BLaER1 treated with 17β-estradiol and CSF1 and Interleukin-3, amounts not matched to agents 10 nM and 100 nM (cell line): ENCODE data around the gene DPP6.

Experiments used
- H3K27ac ChIP-seq, 11 experiments: shearing (Covaris generic); formaldehyde crosslinking; 2 replicates each; pipeline ENCODE4 v1.8.1; 2022
- H3K27me3 ChIP-seq, 11 experiments: shearing (Covaris generic); formaldehyde crosslinking; 2 replicates each; pipeline ENCODE4 v1.8.1; 2022
- H3K36me3 ChIP-seq, 11 experiments: shearing (Covaris generic); formaldehyde crosslinking; 2 replicates each; pipeline ENCODE4 v1.8.1; 2022
- H3K4me1 ChIP-seq, 10 experiments: shearing (Covaris generic); formaldehyde crosslinking; 2 replicates each; pipeline ENCODE4 v1.8.1; 2022
- H3K4me2 ChIP-seq, 11 experiments: shearing (Covaris generic); formaldehyde crosslinking; 2 replicates each; pipeline ENCODE4 v1.8.1; 2022
- H3K4me3 ChIP-seq, 10 experiments: shearing (Covaris generic); formaldehyde crosslinking; 2 replicates each; pipeline ENCODE4 v1.8.1; 2022
- H3K9ac ChIP-seq, 11 experiments: shearing (Covaris generic); formaldehyde crosslinking; 2 replicates each; pipeline ENCODE4 v1.8.1; 2022
- H3K9me3 ChIP-seq, 11 experiments: shearing (Covaris generic); formaldehyde crosslinking; replicated peaks in 1 of 11; 2 replicates each; pipeline ENCODE4 v1.8.1; 2022
- H4K20me1 ChIP-seq, 11 experiments: shearing (Covaris generic); formaldehyde crosslinking; 2 replicates each; pipeline ENCODE4 v1.8.1; 2022
- Cebpa-rat ChIP-seq, 11 experiments: shearing (Covaris generic); IDR thresholded peaks; 2 replicates each; pipeline ENCODE4 v1.8.1; 2022

The DPP6 gene

DNA sequence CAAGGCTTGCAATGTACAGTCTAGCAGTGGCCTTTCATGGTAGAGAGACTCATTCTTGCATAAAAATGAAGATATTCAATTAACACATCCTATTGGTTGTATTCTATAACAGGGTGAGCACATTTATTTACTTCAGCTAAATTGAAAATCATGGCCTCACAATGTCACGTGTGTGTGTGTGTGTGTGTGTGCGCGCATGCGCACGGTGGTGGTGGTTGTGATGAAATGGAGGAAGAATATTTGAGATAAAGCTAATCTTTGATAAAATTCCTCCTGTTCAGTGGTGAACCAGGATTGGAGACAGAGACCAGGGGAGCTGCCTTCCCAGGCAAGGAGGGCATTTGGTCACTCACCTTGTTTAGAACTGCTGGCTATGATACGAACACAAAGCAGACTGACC, 199.8 kb downstream of the DPP6 start:
- Histone ChIP-seq H3K4me3 (no peak overlapping the region), H4K20me1 (no peaks in the 10 kb centered on the region), H3K9me3 (no peaks in the 10 kb centered on the region), H3K4me1 (no peaks in the 10 kb centered on the region), H3K27me3 (no peaks in the 10 kb centered on the region), H3K4me2 (no peak overlapping the region), H3K36me3 (no peaks in the 10 kb centered on the region), H3K27ac (no peak overlapping the region), H3K9ac (no peak overlapping the region)
- TF ChIP-seq Cebpa-rat (IDR thresholded peaks at IDR 0.05): no peak

GRCh38 chr7:154253810-154254209, 201.6 kb downstream of the DPP6 start:
- Histone ChIP-seq H3K4me2 (no peak overlapping the region), H3K4me3 (no peak overlapping the region), H3K9ac (no peak overlapping the region), H3K4me1 (no peaks in the 10 kb centered on the region), H3K36me3 (no peaks in the 10 kb centered on the region), H3K9me3 (no peaks in the 10 kb centered on the region), H3K27ac (no peak overlapping the region), H4K20me1 (no peaks in the 10 kb centered on the region), H3K27me3 (no peaks in the 10 kb centered on the region)
- TF ChIP-seq Cebpa-rat (IDR thresholded peaks at IDR 0.05): no peak

DNA sequence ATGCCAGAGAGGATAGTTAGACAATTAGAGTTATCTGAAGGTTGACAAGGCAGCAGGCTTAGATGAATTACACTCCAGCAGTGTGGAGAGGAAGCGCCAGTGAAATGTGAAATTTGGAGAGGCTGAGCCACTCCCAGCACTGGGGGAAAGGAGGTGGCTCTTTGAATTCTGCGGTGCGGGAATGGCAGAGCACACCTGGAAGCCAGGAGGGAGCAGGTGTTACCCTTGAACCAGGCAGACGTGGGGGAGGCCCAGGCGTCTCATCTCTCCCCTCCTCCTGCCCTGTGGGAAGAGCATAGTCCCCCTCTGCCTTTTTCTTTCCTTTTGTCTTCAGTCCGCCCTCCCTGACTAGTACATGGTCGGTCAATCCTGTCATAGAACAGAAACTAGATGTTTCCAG, 203.1 kb downstream of the DPP6 start:
- Histone ChIP-seq H3K4me1 (no peaks in the 10 kb centered on the region), H3K9me3 (no peaks in the 10 kb centered on the region), H4K20me1 (no peaks in the 10 kb centered on the region), H3K27me3 (no peaks in the 10 kb centered on the region), H3K4me3 (no peak overlapping the region), H3K27ac (no peak overlapping the region), H3K9ac (no peak overlapping the region), H3K4me2 (no peak overlapping the region), H3K36me3 (no peaks in the 10 kb centered on the region)
- TF ChIP-seq Cebpa-rat (IDR thresholded peaks at IDR 0.05): no peak

DNA sequence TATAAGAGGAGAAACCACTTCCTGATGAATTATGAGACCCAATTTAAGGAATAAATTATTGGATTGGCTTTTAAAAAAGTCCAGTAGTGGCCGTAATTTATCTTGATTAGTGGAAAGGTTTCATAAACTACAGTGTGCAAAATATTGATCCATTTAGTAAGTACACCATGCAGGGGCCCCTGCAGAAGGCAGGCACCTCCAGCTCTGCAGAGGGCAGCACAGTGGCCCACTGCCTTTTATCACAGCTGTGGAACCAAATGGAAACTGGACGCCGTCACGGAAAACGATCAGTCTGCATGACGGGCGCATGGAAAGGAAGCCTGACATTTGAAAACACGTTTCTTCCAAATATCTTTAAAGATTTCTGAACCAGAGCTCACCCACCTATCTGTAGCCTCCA, 204.0 kb downstream of the DPP6 start:
- Histone ChIP-seq H3K4me1 (no peaks in the 10 kb centered on the region), H3K9me3 (no peaks in the 10 kb centered on the region), H3K4me2 (no peak overlapping the region), H3K27ac (no peak overlapping the region), H3K9ac (no peak overlapping the region), H3K4me3 (no peak overlapping the region), H4K20me1 (no peaks in the 10 kb centered on the region), H3K36me3 (no peaks in the 10 kb centered on the region), H3K27me3 (no peaks in the 10 kb centered on the region)
- TF ChIP-seq Cebpa-rat (IDR thresholded peaks at IDR 0.05): no peak

DNA sequence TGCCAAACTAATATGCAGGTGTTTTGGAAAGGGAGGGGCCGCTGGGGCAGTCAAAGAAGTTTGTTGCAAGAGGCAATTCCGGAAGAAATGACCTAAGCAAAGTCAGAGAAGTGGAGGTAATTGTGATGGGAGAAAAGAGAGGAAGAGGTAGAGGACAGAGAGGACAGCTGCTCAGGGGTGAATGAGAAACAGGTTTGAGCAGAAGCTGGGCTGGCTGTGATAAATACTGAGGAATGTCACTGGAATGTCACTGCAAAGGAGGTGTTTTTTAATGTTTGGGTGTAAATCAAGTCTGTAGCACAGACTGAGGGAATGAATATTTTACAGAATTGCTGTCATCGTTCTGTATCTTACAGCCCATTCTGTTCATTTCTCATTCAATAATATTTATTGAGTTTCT, 207.2 kb downstream of the DPP6 start:
- Histone ChIP-seq H4K20me1 (no peaks in the 10 kb centered on the region), H3K4me1 (no peaks in the 10 kb centered on the region), H3K9ac (no peak overlapping the region), H3K27ac (no peak overlapping the region), H3K36me3 (no peaks in the 10 kb centered on the region), H3K27me3 (no peaks in the 10 kb centered on the region), H3K4me2 (no peak overlapping the region), H3K9me3 (no peaks in the 10 kb centered on the region), H3K4me3 (no peak overlapping the region)
- TF ChIP-seq Cebpa-rat (IDR thresholded peaks at IDR 0.05): no peak

DNA sequence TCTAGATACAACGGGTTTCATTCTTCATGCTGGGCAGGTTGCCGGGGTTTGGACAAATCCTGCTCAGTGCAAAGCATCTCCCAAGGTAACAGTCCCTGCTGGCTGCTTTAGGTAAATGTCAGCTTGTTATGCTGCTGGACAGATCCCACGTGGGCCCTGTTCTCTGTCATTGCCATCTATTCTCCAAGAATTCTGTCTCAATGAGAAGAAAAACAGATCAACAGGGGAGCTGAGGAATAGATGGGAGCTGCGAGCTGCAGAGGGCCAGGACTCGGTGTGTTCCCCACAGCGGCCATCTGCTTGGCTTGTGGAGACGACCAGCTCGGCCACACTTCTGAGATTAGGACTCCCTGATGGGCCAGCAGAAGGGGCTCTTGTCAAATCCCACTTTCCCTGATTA, 235.2 kb downstream of the DPP6 start:
- Histone ChIP-seq H3K36me3 (no peaks in the 10 kb centered on the region), H3K27ac (no peak overlapping the region), H3K4me1 (no peaks in the 10 kb centered on the region), H3K9me3 (no peaks in the 10 kb centered on the region), H3K4me2 (no peak overlapping the region), H4K20me1 (no peaks in the 10 kb centered on the region), H3K4me3 (no peak overlapping the region), H3K9ac (no peak overlapping the region), H3K27me3 (no peaks in the 10 kb centered on the region)
- no peak for TF ChIP-seq Cebpa-rat (IDR thresholded peaks at IDR 0.05)

DNA sequence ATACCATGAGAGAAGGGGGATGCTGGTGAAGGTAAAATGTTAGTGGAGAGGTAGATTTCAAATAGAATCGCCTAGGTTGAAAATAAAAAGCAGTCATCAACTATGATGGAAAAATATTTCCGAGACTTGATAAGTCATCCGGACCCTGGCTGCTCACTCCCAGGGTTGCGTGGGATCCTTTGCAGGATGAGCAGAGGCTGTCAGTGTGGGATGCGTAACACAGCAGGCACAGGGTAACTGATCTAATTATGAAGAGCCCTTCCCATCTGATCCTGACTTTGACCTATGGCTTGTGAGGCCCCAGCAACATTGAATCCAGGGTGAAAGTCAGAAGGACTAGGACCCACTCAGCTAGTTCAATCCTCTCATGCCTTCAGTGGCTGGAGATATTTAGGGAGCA, 236.9 kb downstream of the DPP6 start:
- Histone ChIP-seq H3K36me3 (no peaks in the 10 kb centered on the region), H3K9ac (no peak overlapping the region), H3K4me3 (no peak overlapping the region), H3K4me1 (no peaks in the 10 kb centered on the region), H3K4me2 (no peak overlapping the region), H4K20me1 (no peaks in the 10 kb centered on the region), H3K27ac (no peak overlapping the region), H3K27me3 (no peaks in the 10 kb centered on the region), H3K9me3 (no peaks in the 10 kb centered on the region)
- TF ChIP-seq Cebpa-rat (IDR thresholded peaks at IDR 0.05): no peak

DNA sequence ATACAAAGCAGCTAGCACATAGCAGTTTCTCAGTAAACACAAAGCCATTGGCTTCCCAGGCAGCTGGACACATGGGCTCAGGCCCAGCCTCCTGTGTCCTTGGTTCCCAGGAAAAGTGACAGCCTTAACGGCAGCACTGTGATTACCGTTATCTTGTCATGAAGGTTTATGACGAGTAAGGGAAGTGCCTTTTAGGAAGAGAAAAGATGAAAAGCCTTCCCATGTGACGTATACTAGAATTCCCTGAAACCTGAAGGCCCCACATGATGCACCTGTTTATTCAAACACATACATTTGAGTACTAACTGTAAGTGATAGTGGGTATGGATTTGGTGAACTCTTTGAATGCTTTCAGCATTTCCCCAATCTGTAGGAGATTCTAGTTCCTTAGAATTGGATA, 244.2 kb downstream of the DPP6 start:
- no peak overlapping the region for H3K27ac ChIP-seq
- no peaks in the 10 kb centered on the region for H3K27me3 ChIP-seq
- H3K4me3 ChIP-seq: no peak overlapping the region
- H3K4me1 ChIP-seq: no peaks in the 10 kb centered on the region
- no peaks in the 10 kb centered on the region for H3K36me3 ChIP-seq
- H3K9me3 ChIP-seq: no peaks in the 10 kb centered on the region
- H3K4me2 ChIP-seq: no peak overlapping the region
- H4K20me1 ChIP-seq: no peaks in the 10 kb centered on the region
- no peak for TF ChIP-seq Cebpa-rat (IDR thresholded peaks at IDR 0.05)
- no peak overlapping the region for H3K9ac ChIP-seq

DNA sequence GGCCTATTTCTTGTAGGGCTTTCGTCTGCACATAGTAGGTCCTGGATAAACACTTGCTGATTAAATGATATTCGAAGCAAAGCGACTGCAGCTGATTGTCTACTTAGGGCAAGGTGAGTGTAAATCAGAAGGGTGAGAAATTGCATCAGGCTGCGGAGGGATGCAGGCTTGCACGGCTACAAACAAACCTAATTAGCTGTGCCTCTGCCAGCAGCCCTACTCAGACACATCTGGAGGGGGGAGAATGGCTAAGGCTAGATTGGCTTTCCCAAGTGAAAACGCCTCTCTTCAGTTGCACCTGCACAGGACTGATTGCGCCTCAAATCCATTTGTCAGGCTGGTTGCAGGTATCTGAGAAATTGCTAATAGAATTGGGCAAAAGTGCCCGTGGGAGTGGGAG, 247.5 kb downstream of the DPP6 start:
- no peak overlapping the region for H3K4me3 ChIP-seq
- H3K27ac ChIP-seq: no peak overlapping the region
- no peaks in the 10 kb centered on the region for H4K20me1 ChIP-seq
- no peaks in the 10 kb centered on the region for H3K27me3 ChIP-seq
- no peak overlapping the region for H3K4me2 ChIP-seq
- H3K9me3 ChIP-seq: 0 out of 22 replicates have a peak, but pooled peaks cover 0 to 4% (median 0%) of the 10 kb centered on the region in 11 experiments
- TF ChIP-seq Cebpa-rat (IDR thresholded peaks at IDR 0.05): no peak
- no peaks in the 10 kb centered on the region for H3K4me1 ChIP-seq
- no peak overlapping the region for H3K9ac ChIP-seq
- H3K36me3 ChIP-seq: no peaks in the 10 kb centered on the region

GRCh38 chr7:154302380-154302779, 250.2 kb downstream of the DPP6 start:
- Histone ChIP-seq H3K36me3 (no peaks in the 10 kb centered on the region), H3K27ac (no peak overlapping the region), H3K27me3 (no peaks in the 10 kb centered on the region), H4K20me1 (no peaks in the 10 kb centered on the region), H3K4me2 (no peak overlapping the region), H3K9me3 (0 out of 22 replicates have a peak, but pooled peaks cover 0 to 4% (median 0%) of the 10 kb centered on the region in 11 experiments), H3K4me1 (no peaks in the 10 kb centered on the region), H3K4me3 (no peak overlapping the region), H3K9ac (no peak overlapping the region)
- TF ChIP-seq Cebpa-rat (IDR thresholded peaks at IDR 0.05): no peak

GRCh38 chr7:154304231-154304630, 252.0 kb downstream of the DPP6 start:
- H3K36me3 ChIP-seq: no peaks in the 10 kb centered on the region
- H3K4me1 ChIP-seq: no peaks in the 10 kb centered on the region
- no peak overlapping the region for H3K4me2 ChIP-seq
- 0 out of 22 replicates have a peak, but pooled peaks cover 0 to 4% (median 0%) of the 10 kb centered on the region in 11 experiments for H3K9me3 ChIP-seq
- no peak overlapping the region for H3K4me3 ChIP-seq
- H3K27ac ChIP-seq: no peak overlapping the region
- H3K27me3 ChIP-seq: no peaks in the 10 kb centered on the region
- no peak overlapping the region for H3K9ac ChIP-seq
- no peaks in the 10 kb centered on the region for H4K20me1 ChIP-seq
- no peak for TF ChIP-seq Cebpa-rat (IDR thresholded peaks at IDR 0.05)
